ENCODE results near the gene PLA2G2E.

- TF ChIP-seq, protein P1, sequence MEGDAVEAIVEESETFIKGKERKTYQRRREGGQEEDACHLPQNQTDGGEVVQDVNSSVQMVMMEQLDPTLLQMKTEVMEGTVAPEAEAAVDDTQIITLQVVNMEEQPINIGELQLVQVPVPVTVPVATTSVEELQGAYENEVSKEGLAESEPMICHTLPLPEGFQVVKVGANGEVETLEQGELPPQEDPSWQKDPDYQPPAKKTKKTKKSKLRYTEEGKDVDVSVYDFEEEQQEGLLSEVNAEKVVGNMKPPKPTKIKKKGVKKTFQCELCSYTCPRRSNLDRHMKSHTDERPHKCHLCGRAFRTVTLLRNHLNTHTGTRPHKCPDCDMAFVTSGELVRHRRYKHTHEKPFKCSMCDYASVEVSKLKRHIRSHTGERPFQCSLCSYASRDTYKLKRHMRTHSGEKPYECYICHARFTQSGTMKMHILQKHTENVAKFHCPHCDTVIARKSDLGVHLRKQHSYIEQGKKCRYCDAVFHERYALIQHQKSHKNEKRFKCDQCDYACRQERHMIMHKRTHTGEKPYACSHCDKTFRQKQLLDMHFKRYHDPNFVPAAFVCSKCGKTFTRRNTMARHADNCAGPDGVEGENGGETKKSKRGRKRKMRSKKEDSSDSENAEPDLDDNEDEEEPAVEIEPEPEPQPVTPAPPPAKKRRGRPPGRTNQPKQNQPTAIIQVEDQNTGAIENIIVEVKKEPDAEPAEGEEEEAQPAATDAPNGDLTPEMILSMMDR (IDR thresholded peaks at IDR 0.05), result no peak
- TF ChIP-seq POLR2A (IDR thresholded peaks at IDR 0.05), result no peak
These were observed 19.2 kb upstream of the PLA2G2E start for GRCh38 chr1:19942657-19943056.
